Subcutaneous abdominal adipose tissue (tissue), 5 donors: ENCODE measurements around the gene CACNA1G.

ENCODE experiments used
- H3K27ac ChIP-seq: one replicate; pipeline ENCODE4 v1.7.0; 2013; ENCODE audit warnings: low read depth, mild to moderate bottlenecking, inconsistent platforms, low read length, moderate library complexity
- H3K27me3 ChIP-seq, 5 donors: one replicate each; pipeline ENCODE4 v1.7.0; 2013; ENCODE audit warnings: low read length in 5 of 5, inconsistent platforms in 1 of 5; ENCODE audit not compliant: control insufficient read depth in 5 of 5, insufficient read depth in 4 of 5
- H3K36me3 ChIP-seq, 5 donors: one replicate each; pipeline ENCODE4 v1.7.0; 2013; ENCODE audit warnings: low read length in 5 of 5; ENCODE audit not compliant: control insufficient read depth in 5 of 5, insufficient read depth in 5 of 5
- H3K4me1 ChIP-seq, 5 donors: one replicate each; pipeline ENCODE4 v1.7.0; 2013; ENCODE audit warnings: low read length in 5 of 5, mild to moderate bottlenecking in 3 of 5, moderate library complexity in 1 of 5; ENCODE audit not compliant: control insufficient read depth in 5 of 5, insufficient read depth in 5 of 5
- H3K4me3 ChIP-seq, 5 donors: one replicate each; pipeline ENCODE4 v1.7.0; 2013; ENCODE audit warnings: low read length in 5 of 5, low read depth in 1 of 5
- H3K9ac ChIP-seq, 5 donors: one replicate each; pipeline ENCODE4 v1.7.0; 2013; ENCODE audit warnings: low read length in 5 of 5, mild to moderate bottlenecking in 4 of 5, moderate library complexity in 3 of 5
- H3K9me3 ChIP-seq, 5 donors: one replicate each; pipeline ENCODE4 v1.7.0; 2013; ENCODE audit warnings: low read length in 5 of 5; ENCODE audit not compliant: control insufficient read depth in 5 of 5
- donor health status: healthy.
- donor health status: healthy.
- donor health status: healthy.
- donor health status: healthy.
- donor health status: healthy.

CACNA1G gene

GRCh38 chr17:50520483-50520882 lies 40.0 kb upstream of the CACNA1G start:
- H3K27me3 ChIP-seq, result peaks cover 0 to 3% (median 0%) of the 10 kb centered on the region in 5 donors
- no peak overlapping the region for H3K9ac ChIP-seq
- H3K4me1 ChIP-seq, result peaks cover 0 to 8% (median 3%) of the 10 kb centered on the region in 5 donors
- H3K36me3 ChIP-seq, result no peaks in the 10 kb centered on the region
- H3K4me3 ChIP-seq, result no peak overlapping the region
- no peaks in the 10 kb centered on the region for H3K9me3 ChIP-seq
- no peak overlapping the region for H3K27ac ChIP-seq

GRCh38 chr17:50521514-50521913 lies 39.0 kb upstream of the CACNA1G start:
- Histone ChIP-seq H3K4me3 (no peak overlapping the region), H3K9me3 (no peaks in the 10 kb centered on the region), H3K27me3 (peaks cover 0 to 3% (median 0%) of the 10 kb centered on the region in 5 donors), H3K4me1 (peaks cover 0 to 8% (median 0%) of the 10 kb centered on the region in 5 donors), H3K36me3 (no peaks in the 10 kb centered on the region), H3K9ac (no peak overlapping the region), H3K27ac (no peak overlapping the region)

- H3K27me3 ChIP-seq, result peaks cover 0 to 3% (median 0%) of the 10 kb centered on the region in 5 donors
- H3K4me1 ChIP-seq, result no peaks in the 10 kb centered on the region
- H3K9me3 ChIP-seq, result no peaks in the 10 kb centered on the region
- no peak overlapping the region for H3K9ac ChIP-seq
- H3K36me3 ChIP-seq, result no peaks in the 10 kb centered on the region
- no peak overlapping the region for H3K4me3 ChIP-seq
- no peak overlapping the region for H3K27ac ChIP-seq
Measured at GRCh38 chr17:50522766-50523165, 37.7 kb upstream of the CACNA1G start.

- Histone ChIP-seq H3K9ac (no peak overlapping the region), H3K4me3 (no peak overlapping the region), H3K4me1 (no peaks in the 10 kb centered on the region), H3K27me3 (peaks cover 0 to 6% (median 0%) of the 10 kb centered on the region in 5 donors), H3K36me3 (no peaks in the 10 kb centered on the region), H3K27ac (no peak overlapping the region), H3K9me3 (no peaks in the 10 kb centered on the region)
Measured at GRCh38 chr17:50523208-50523607, 37.3 kb upstream of the CACNA1G start.

GRCh38 chr17:50524838-50525237 lies 35.7 kb upstream of the CACNA1G start:
- no peaks in the 10 kb centered on the region for H3K9me3 ChIP-seq
- H3K27ac ChIP-seq, result no peak overlapping the region
- no peaks in the 10 kb centered on the region for H3K36me3 ChIP-seq
- peaks cover 0 to 14% (median 7%) of the 10 kb centered on the region in 5 donors for H3K27me3 ChIP-seq
- H3K4me3 ChIP-seq, result no peak overlapping the region
- H3K4me1 ChIP-seq, result no peaks in the 10 kb centered on the region
- no peak overlapping the region for H3K9ac ChIP-seq

GRCh38 chr17:50527155-50527762 lies 33.3 kb upstream of the CACNA1G start:
- Histone ChIP-seq H3K4me3 (no peak overlapping the region), H3K27ac (no peak overlapping the region), H3K27me3 (peaks cover 8 to 24% (median 20%) of the 10 kb centered on the region in 5 donors), H3K36me3 (no peaks in the 10 kb centered on the region), H3K9ac (no peak overlapping the region), H3K4me1 (peaks cover 0 to 7% (median 4%) of the 10 kb centered on the region in 5 donors), H3K9me3 (no peaks in the 10 kb centered on the region)

GRCh38 chr17:50527949-50528474 lies 32.5 kb upstream of the CACNA1G start:
- Histone ChIP-seq H3K27me3 (peaks cover 16 to 32% (median 28%) of the 10 kb centered on the region in 5 donors), H3K4me3 (no peak overlapping the region), H3K4me1 (peaks cover 0 to 10% (median 5%) of the 10 kb centered on the region in 5 donors), H3K9ac (no peak overlapping the region), H3K9me3 (no peaks in the 10 kb centered on the region), H3K27ac (no peak overlapping the region), H3K36me3 (no peaks in the 10 kb centered on the region)

GRCh38 chr17:50529849-50530248 lies 30.7 kb upstream of the CACNA1G start:
- H3K9ac ChIP-seq, result no peak overlapping the region
- H3K27me3 ChIP-seq, result peaks cover 26 to 43% (median 39%) of the 10 kb centered on the region in 5 donors

GRCh38 chr17:50531428-50532025 lies 29.0 kb upstream of the CACNA1G start:
- peaks cover 26 to 43% (median 39%) of the 10 kb centered on the region in 5 donors for H3K27me3 ChIP-seq
- peaks cover 0 to 22% (median 16%) of the 10 kb centered on the region in 5 donors for H3K4me1 ChIP-seq
- H3K27ac ChIP-seq, result no peak overlapping the region
- H3K9me3 ChIP-seq, result no peaks in the 10 kb centered on the region
- no peaks in the 10 kb centered on the region for H3K36me3 ChIP-seq
- no peak overlapping the region for H3K9ac ChIP-seq
- no peak overlapping the region for H3K4me3 ChIP-seq

More at GRCh38 chr17:50529849-50530248, 30.7 kb upstream of the CACNA1G start:
- Histone ChIP-seq H3K9me3 (no peaks in the 10 kb centered on the region), H3K4me3 (no peak overlapping the region), H3K27ac (no peak overlapping the region), H3K4me1 (peaks cover 0 to 22% (median 16%) of the 10 kb centered on the region in 5 donors), H3K36me3 (no peaks in the 10 kb centered on the region)

GRCh38 chr17:50532452-50533024 lies 28.0 kb upstream of the CACNA1G start, which contains the start of gene EPN3:
TSS of gene EPN3 (plus strand) at chr17:50532735. CDS start at chr17:50536557, 3,822 bp downstream.
- no peaks in the 10 kb centered on the region for H3K9me3 ChIP-seq
- H3K27ac ChIP-seq, result no peak within 1 kb of the TSS
- H3K36me3 ChIP-seq, result no peaks in the 10 kb centered on the region
- no peak within 1 kb of the TSS for H3K9ac ChIP-seq
- H3K4me3 ChIP-seq, result peak within 1 kb of the TSS in 2 of 5 donors; percentile 4 to 28
- peaks cover 0 to 22% (median 16%) of the 10 kb centered on the region in 5 donors for H3K4me1 ChIP-seq
- peaks cover 26 to 43% (median 39%) of the 10 kb centered on the region in 5 donors for H3K27me3 ChIP-seq
